ENCODE results near the gene TBCK. TPM values are rescaled to one million over a fixed set of nuclear protein-coding genes. Genes with fewer than 3 reads are reported as not detected.

Gene TBCK
- total RNA-seq, 2 experiments from 2014 or later, result 23.5 to 29.0 TPM

DNA sequence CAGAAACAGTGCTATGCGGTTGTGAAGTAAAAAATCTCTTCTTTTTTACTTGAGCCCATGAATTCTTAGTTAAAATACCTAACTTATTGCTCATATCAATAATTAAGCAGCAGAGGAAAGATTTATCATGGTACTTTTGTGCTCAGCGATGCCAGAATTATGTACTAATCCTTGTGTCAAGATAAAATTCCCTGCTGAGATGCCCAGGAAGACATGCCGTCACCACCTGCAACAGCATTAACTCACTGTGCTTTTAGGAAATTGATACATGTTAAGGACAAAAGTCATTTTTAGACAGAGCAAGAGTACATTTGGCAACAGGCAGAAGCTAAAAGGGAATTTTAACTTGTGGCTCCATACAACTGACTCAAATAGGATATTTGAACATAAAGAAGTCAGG, 281.8 kb downstream of the TBCK start:
- H3K36me3 ChIP-seq (ENCODE audit: insufficient read depth, low read length), result no peaks in the 10 kb centered on the region
- peaks cover 0 to 5% of the 10 kb centered on the region in 2 experiments for H3K9me3 ChIP-seq (ENCODE audit: control insufficient read depth in 1 of 2, insufficient read depth in 1 of 2, low read length in 2 of 2)
- H3K9me3 Mint-ChIP-seq, result peaks cover 12% of the 10 kb centered on the region
- no peak overlapping the region for H3K4me3 ChIP-seq (ENCODE audit: low read length)
- ATAC-seq (ENCODE audit: poor library complexity) (no peak), DNase-seq (no peak)
- H3K27ac Mint-ChIP-seq, result no peak overlapping the region
- no peak overlapping the region for H3K4me3 Mint-ChIP-seq
- no peaks in the 10 kb centered on the region for H3K4me1 ChIP-seq (ENCODE audit: insufficient read depth, low read length)
- CTCF ChIA-PET, result no interaction called here
- no peaks in the 10 kb centered on the region for H3K27me3 Mint-ChIP-seq
- TF ChIP-seq, protein P1, sequence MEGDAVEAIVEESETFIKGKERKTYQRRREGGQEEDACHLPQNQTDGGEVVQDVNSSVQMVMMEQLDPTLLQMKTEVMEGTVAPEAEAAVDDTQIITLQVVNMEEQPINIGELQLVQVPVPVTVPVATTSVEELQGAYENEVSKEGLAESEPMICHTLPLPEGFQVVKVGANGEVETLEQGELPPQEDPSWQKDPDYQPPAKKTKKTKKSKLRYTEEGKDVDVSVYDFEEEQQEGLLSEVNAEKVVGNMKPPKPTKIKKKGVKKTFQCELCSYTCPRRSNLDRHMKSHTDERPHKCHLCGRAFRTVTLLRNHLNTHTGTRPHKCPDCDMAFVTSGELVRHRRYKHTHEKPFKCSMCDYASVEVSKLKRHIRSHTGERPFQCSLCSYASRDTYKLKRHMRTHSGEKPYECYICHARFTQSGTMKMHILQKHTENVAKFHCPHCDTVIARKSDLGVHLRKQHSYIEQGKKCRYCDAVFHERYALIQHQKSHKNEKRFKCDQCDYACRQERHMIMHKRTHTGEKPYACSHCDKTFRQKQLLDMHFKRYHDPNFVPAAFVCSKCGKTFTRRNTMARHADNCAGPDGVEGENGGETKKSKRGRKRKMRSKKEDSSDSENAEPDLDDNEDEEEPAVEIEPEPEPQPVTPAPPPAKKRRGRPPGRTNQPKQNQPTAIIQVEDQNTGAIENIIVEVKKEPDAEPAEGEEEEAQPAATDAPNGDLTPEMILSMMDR (IDR thresholded peaks at IDR 0.05), result no peak
- H3K4me1 Mint-ChIP-seq (ENCODE audit: low read depth), result no peaks in the 10 kb centered on the region
- H3K27ac ChIP-seq (ENCODE audit: low read depth in 1 of 2, low read length in 2 of 2), result no peak overlapping the region
- H3K27me3 ChIP-seq (ENCODE audit: control insufficient read depth in 1 of 2, insufficient read depth in 2 of 2, low read length in 2 of 2), result peaks cover 0 to 5% of the 10 kb centered on the region in 2 experiments
- H3K36me3 Mint-ChIP-seq (ENCODE audit: low read depth), result no peaks in the 10 kb centered on the region
- POLR2A ChIA-PET, result no interaction called here
- intact Hi-C loops (cut with DNase I, micrococcal nuclease), result no loop called here

DNA sequence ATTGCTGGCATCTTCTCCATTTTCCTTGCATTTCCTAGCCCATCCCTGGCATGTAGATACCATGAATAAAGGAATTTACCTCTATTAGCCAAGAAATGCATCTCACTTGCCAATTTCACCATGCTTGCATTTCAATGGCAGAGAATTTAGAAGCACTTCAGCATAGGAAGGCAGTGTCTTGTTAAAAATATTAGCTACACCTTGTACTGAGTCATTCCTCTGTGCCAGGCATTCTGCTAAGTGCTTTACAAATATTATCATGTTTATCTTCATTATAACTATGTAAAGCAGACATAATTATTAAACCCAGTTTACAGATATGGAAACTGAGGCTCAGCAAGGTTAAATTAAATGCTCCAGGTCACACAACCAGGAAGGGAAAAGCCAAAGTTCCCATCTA, 282.5 kb downstream of the TBCK start:
- Histone ChIP-seq H3K4me3 (ENCODE audit: low read length) (no peak overlapping the region), H3K36me3 (ENCODE audit: insufficient read depth, low read length) (no peaks in the 10 kb centered on the region), H3K27ac (ENCODE audit: low read depth in 1 of 2, low read length in 2 of 2) (no peak overlapping the region), H3K27me3 (ENCODE audit: control insufficient read depth in 1 of 2, insufficient read depth in 2 of 2, low read length in 2 of 2) (peaks cover 0 to 5% of the 10 kb centered on the region in 2 experiments), H3K9me3 (ENCODE audit: control insufficient read depth in 1 of 2, insufficient read depth in 1 of 2, low read length in 2 of 2) (peaks cover 0 to 12% of the 10 kb centered on the region in 2 experiments), H3K4me1 (ENCODE audit: insufficient read depth, low read length) (no peaks in the 10 kb centered on the region)
- H3K9me3 Mint-ChIP-seq, result peaks cover 12% of the 10 kb centered on the region
- H3K36me3 Mint-ChIP-seq (ENCODE audit: low read depth), result no peaks in the 10 kb centered on the region
- CTCF ChIA-PET, result no interaction called here
- no peaks in the 10 kb centered on the region for H3K27me3 Mint-ChIP-seq
- DNase-seq, result no peak
- no peak for ATAC-seq (ENCODE audit: poor library complexity)
- H3K27ac Mint-ChIP-seq, result no peak overlapping the region
- intact Hi-C loops (cut with DNase I, micrococcal nuclease), result no loop called here
- no peaks in the 10 kb centered on the region for H3K4me1 Mint-ChIP-seq (ENCODE audit: low read depth)
- TF ChIP-seq, protein P1 (IDR thresholded peaks at IDR 0.05), result no peak
- POLR2A ChIA-PET, result no interaction called here
- no peak overlapping the region for H3K4me3 Mint-ChIP-seq

DNA sequence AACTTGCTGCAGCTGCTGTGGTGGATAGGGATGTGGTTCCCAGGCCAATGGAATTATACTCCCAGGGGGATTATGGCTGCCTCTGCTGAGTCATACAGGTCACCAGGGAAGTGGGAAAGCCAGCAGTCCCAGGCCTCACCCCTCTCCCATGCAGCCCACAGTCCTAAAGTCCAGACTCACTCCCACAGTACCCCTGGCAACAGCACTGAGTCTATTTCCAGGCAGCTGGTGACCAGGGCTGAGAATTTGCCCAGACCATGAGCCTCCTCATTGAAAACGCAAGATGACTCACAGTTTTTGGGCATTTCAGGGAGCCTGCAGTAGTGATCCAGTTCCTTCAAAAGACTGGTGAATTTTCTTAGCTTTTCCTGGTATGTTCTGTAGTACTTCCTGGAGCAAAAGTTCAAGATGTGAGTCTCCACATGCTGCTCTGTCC, 283.1 kb downstream of the TBCK start:
- Mint-ChIP-seq H3K4me1 (ENCODE audit: low read depth) (no peaks in the 10 kb centered on the region), H3K4me3 (no peak overlapping the region), H3K36me3 (ENCODE audit: low read depth) (no peaks in the 10 kb centered on the region), H3K27me3 (no peaks in the 10 kb centered on the region), H3K27ac (no peak overlapping the region), H3K9me3 (peaks cover 12% of the 10 kb centered on the region)
- intact Hi-C loops (cut with DNase I, micrococcal nuclease), result no loop called here
- Histone ChIP-seq H3K9me3 (ENCODE audit: control insufficient read depth in 1 of 2, insufficient read depth in 1 of 2, low read length in 2 of 2) (peaks cover 0 to 12% of the 10 kb centered on the region in 2 experiments), H3K36me3 (ENCODE audit: insufficient read depth, low read length) (no peaks in the 10 kb centered on the region), H3K4me1 (ENCODE audit: insufficient read depth, low read length) (no peaks in the 10 kb centered on the region), H3K27ac (ENCODE audit: low read depth in 1 of 2, low read length in 2 of 2) (no peak overlapping the region), H3K4me3 (ENCODE audit: low read length) (no peak overlapping the region), H3K27me3 (ENCODE audit: control insufficient read depth in 1 of 2, insufficient read depth in 2 of 2, low read length in 2 of 2) (peaks cover 0 to 5% of the 10 kb centered on the region in 2 experiments)
- CTCF ChIA-PET, result no interaction called here
- TF ChIP-seq, protein P1 (IDR thresholded peaks at IDR 0.05), result no peak
- ATAC-seq (ENCODE audit: poor library complexity) (no peak), DNase-seq (no peak)
- POLR2A ChIA-PET, result no interaction called here

Measured in CD4-positive, alpha-beta T cell (primary cell).